SU-DHL-6 (cell line): Measurements from ENCODE around the gene TBPL2.

Source experiments
- H2AFZ ChIP-seq: fragments of 200-600 bp; sonication (generic); 2 replicates; pipeline ENCODE4 v1.6.1; 2014; ENCODE audit warnings: low read depth, mild to moderate bottlenecking, moderate library complexity, mixed read lengths, antibody characterized with exemption, low read length; ENCODE audit not compliant: severe bottlenecking
- H3F3A ChIP-seq: fragments of 200-600 bp; shearing (Covaris generic); 2 replicates; pipeline ENCODE4 v1.6.0; 2016; ENCODE audit warnings: antibody characterized with exemption, mild to moderate bottlenecking; ENCODE audit not compliant: insufficient read depth
- H3K27ac ChIP-seq: fragments of 200-600 bp; sonication (generic); 2 replicates; pipeline ENCODE4 v1.5.1; 2016; ENCODE audit warnings: low read depth, mild to moderate bottlenecking, low read length, moderate library complexity, mixed read lengths
- H3K27me3 ChIP-seq: fragments of 200-600 bp; sonication (generic), shearing (Covaris generic); 2 replicates; pipeline ENCODE4 v1.6.0; 2014; ENCODE audit warnings: mild to moderate bottlenecking, low read length
- H3K36me3 ChIP-seq: fragments of 200-600 bp; sonication (generic); 2 replicates; pipeline ENCODE4 v1.6.1; 2014; ENCODE audit warnings: mild to moderate bottlenecking, low read length, mixed read lengths
- H3K4me2 ChIP-seq: fragments of 300-600, 200-600 bp; shearing (Covaris generic), sonication (generic); 2 replicates; pipeline ENCODE4 v1.6.0; 2014; ENCODE audit warnings: low read length, low read depth, mild to moderate bottlenecking; ENCODE audit not compliant: poor library complexity, severe bottlenecking
- H3K4me3 ChIP-seq: fragments of 200-600 bp; sonication (generic); 2 replicates; pipeline ENCODE4 v1.5.1; 2014; ENCODE audit warnings: antibody characterized with exemption, low read length, mild to moderate bottlenecking, mixed read lengths; ENCODE audit not compliant: insufficient read depth, poor library complexity, severe bottlenecking
- H3K79me2 ChIP-seq: fragments of 200-600 bp; sonication (generic); 2 replicates; pipeline ENCODE4 v1.6.1; 2014; ENCODE audit warnings: mild to moderate bottlenecking, low read length, moderate library complexity; ENCODE audit not compliant: insufficient read depth
- H3K9ac ChIP-seq: fragments of 200-600 bp; sonication (generic); 2 replicates; pipeline ENCODE4 v1.7.0; 2014; ENCODE audit warnings: mild to moderate bottlenecking, low read length
- H3K9me2 ChIP-seq: fragments of 200-600 bp; sonication (generic); replicated peaks from 2 replicates; pipeline ENCODE4 v1.6.1; 2014; ENCODE audit warnings: low read length; ENCODE audit not compliant: insufficient read depth
- H3K9me3 ChIP-seq: fragments of 200-600 bp; sonication (generic); 2 replicates; pipeline ENCODE4 v1.6.1; 2014; ENCODE audit warnings: low read length, mixed read lengths; ENCODE audit not compliant: insufficient read depth
- H4K20me1 ChIP-seq: fragments of 200-600 bp; sonication (generic); 2 replicates; pipeline ENCODE4 v1.6.1; 2014; ENCODE audit warnings: low read depth, mild to moderate bottlenecking, antibody characterized with exemption, low read length, moderate library complexity, mixed read lengths
- CTCF ChIP-seq: fragments of 200-600 bp; sonication (generic); IDR thresholded peaks from one replicate; pipeline ENCODE4 v1.5.1; 2017; ENCODE audit warnings: antibody characterized with exemption, mild to moderate bottlenecking, low read length, moderate library complexity; ENCODE audit not compliant: insufficient read depth, poor library complexity, severe bottlenecking
- EZH2phosphoT487 ChIP-seq: fragments of 200-600 bp; sonication (generic), shearing (Covaris generic); conservative IDR thresholded peaks from 2 replicates; pipeline ENCODE4 v1.6.1; 2018; ENCODE audit warnings: mild to moderate bottlenecking, antibody characterized with exemption, low read length, moderate library complexity, mixed read lengths

Gene TBPL2

DNA sequence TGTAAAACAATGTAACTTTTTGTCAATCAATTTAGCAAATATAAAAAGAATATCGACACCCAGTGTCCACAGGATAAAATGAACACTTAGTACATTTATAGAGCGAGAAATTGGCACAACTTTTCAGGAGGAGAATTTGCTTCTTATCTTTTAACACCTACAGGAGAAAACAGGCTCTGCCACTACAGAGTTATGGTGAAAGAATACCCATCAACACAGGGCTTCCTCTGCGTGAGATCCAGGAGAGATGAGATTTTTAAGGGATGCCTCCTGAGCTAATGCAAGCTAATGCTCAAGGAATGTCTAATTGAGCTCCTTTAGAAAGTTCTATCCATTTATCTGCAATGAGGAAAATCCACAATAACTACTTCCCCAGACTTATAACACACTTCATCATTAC, 7.8 kb downstream of the TBPL2 start:
- no peak overlapping the region for H3K4me3 ChIP-seq
- H4K20me1 ChIP-seq, result no peaks in the 10 kb centered on the region
- no peak for TF ChIP-seq CTCF
- no peak for TF ChIP-seq EZH2phosphoT487
- H3K4me2 ChIP-seq, result no peak overlapping the region
- no peaks in the 10 kb centered on the region for H3K9me2 ChIP-seq
- no peaks in the 10 kb centered on the region for H3K27me3 ChIP-seq
- no peaks in the 10 kb centered on the region for H3K36me3 ChIP-seq
- no peak overlapping the region for H3K9ac ChIP-seq
- no peaks in the 10 kb centered on the region for H3F3A ChIP-seq
- no peaks in the 10 kb centered on the region for H3K9me3 ChIP-seq
- no peak overlapping the region for H2AFZ ChIP-seq
- H3K79me2 ChIP-seq, result no peaks in the 10 kb centered on the region
- H3K27ac ChIP-seq, result no peak overlapping the region

- no peaks in the 10 kb centered on the region for H3K9me3 ChIP-seq
- H3K9me2 ChIP-seq, result no peaks in the 10 kb centered on the region
- no peak overlapping the region for H3K4me3 ChIP-seq
- no peaks in the 10 kb centered on the region for H3K79me2 ChIP-seq
- no peaks in the 10 kb centered on the region for H4K20me1 ChIP-seq
- H3K27ac ChIP-seq, result no peak overlapping the region
- no peak overlapping the region for H2AFZ ChIP-seq
- no peaks in the 10 kb centered on the region for H3F3A ChIP-seq
- no peak overlapping the region for H3K4me2 ChIP-seq
- no peaks in the 10 kb centered on the region for H3K27me3 ChIP-seq
- TF ChIP-seq EZH2phosphoT487, result no peak
- TF ChIP-seq CTCF, result peak; percentile 35
- no peak overlapping the region for H3K9ac ChIP-seq
- no peaks in the 10 kb centered on the region for H3K36me3 ChIP-seq
Observed at GRCh38 chr14:55430024-55430690, 10.3 kb downstream of the TBPL2 start.

- H3K9ac ChIP-seq, result no peak overlapping the region
- no peaks in the 10 kb centered on the region for H3F3A ChIP-seq
- H3K9me2 ChIP-seq, result no peaks in the 10 kb centered on the region
- H3K27me3 ChIP-seq, result no peaks in the 10 kb centered on the region
- H4K20me1 ChIP-seq, result no peaks in the 10 kb centered on the region
- no peak for TF ChIP-seq CTCF
- TF ChIP-seq EZH2phosphoT487, result no peak
- H3K79me2 ChIP-seq, result no peaks in the 10 kb centered on the region
- no peak overlapping the region for H3K4me2 ChIP-seq
- no peak overlapping the region for H3K4me3 ChIP-seq
- no peaks in the 10 kb centered on the region for H3K36me3 ChIP-seq
- no peaks in the 10 kb centered on the region for H3K9me3 ChIP-seq
- no peak overlapping the region for H3K27ac ChIP-seq
- H2AFZ ChIP-seq, result no peak overlapping the region
Observed at GRCh38 chr14:55427439-55427838, 13.0 kb downstream of the TBPL2 start.
